NB4 (cell line): ENCODE measurements around the gene ART3.
A peak's percentile ranks its signal among the peaks of the same experiment; 100 is the strongest.

Experiments
- DNase-seq: peaks from one replicate; pipeline ENCODE4 v3.0.0; 2010; ENCODE audit warnings: low read depth
- H3K4me3 ChIP-seq: one replicate; pipeline ENCODE4 v1.5.1; 2011; ENCODE audit warnings: mild to moderate bottlenecking, low read depth, low read length, moderate library complexity
- CTCF ChIP-seq: IDR thresholded peaks from one replicate; pipeline ENCODE4 v1.5.1; 2012; ENCODE audit warnings: low read depth, low read length
- MAX ChIP-seq: IDR thresholded peaks from 2 replicates; pipeline ENCODE4 v1.6.1; 2011; ENCODE audit warnings: low read depth, low read length
- MYC ChIP-seq: IDR thresholded peaks from 2 replicates; pipeline ENCODE4 v1.6.1; 2011; ENCODE audit warnings: low read depth, low read length
- POLR2A ChIP-seq: IDR thresholded peaks from 2 replicates; pipeline ENCODE4 v1.6.1; 2011; ENCODE audit warnings: mild to moderate bottlenecking; ENCODE audit not compliant: insufficient read length; ENCODE audit errors: extremely low read depth

Gene ART3, protein sequence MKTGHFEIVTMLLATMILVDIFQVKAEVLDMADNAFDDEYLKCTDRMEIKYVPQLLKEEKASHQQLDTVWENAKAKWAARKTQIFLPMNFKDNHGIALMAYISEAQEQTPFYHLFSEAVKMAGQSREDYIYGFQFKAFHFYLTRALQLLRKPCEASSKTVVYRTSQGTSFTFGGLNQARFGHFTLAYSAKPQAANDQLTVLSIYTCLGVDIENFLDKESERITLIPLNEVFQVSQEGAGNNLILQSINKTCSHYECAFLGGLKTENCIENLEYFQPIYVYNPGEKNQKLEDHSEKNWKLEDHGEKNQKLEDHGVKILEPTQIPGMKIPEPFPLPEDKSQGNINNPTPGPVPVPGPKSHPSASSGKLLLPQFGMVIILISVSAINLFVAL

DNA sequence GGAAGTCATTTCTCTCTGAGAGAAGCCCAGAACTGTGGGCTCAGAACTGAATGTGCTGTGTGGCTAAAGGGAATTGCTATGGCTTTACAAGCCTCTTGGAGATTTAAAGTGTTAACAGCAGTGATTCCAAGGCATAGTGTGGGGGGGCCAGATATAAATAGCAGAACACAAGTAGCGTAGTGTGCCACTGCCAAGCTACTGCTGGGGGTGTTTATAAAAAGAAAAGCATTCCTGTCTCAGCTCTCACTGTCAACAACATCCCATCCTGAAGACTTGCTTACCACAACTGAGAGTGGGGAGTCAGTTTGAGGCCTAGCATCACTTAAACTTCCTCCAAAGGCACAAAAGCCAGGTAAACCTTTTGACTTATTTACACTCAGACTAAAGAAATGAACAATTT lies at the start of gene ART3:
ART3 (plus strand) TSS at position 242 of the 400 bp plus-strand sequence. CDS start 1,181 bp downstream, outside the sequence.
- DNase-seq = no peak
- no peak within 1 kb of the TSS for H3K4me3 ChIP-seq
- no peak for TF ChIP-seq MAX
- no peak for TF ChIP-seq CTCF
- no peak for TF ChIP-seq MYC
- TF ChIP-seq POLR2A = no peak

DNA sequence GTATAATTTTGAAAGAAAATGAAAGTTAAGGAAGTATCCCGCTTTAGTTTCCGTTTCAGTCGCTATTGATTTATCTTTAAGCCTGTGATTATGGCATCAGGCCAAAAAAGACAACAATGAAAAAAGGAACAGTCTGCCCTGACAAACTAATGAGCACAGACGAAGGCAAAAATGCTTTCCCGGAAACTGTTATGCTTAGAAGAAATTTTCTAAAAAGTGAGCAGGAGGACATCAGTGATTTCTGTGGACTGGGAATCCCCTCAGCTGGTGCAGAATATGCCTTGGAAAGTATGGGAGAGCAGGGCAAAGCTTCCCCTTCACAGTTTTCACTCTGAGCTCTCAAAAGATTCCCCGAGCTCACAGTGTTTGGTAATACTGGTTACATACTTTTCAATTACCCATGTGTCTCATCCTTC lies 46.2 kb upstream of the ART3 start:
- TF ChIP-seq MYC = no peak
- TF ChIP-seq MAX = no peak
- TF ChIP-seq POLR2A = no peak
- TF ChIP-seq CTCF = no peak
- DNase-seq = no peak
- H3K4me3 ChIP-seq = no peak overlapping the region

DNA sequence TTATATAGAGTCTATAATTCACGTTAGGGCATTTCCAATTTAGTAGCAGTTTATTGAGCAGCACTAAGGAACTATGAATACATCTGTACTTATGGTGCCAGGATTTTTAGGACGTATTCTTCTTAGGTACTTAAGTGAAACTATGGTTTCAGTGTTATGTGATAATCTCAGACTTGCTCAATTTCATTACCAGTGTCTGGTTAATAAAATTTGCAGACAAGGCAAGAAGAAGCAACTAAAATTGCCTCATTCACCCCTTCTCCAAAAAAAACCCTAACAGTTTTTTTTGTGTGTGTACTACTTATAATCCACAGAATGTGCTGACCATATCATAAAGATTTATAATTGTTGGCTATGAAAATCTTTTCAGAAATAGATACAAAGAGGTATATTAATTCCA lies 45.2 kb upstream of the ART3 start:
- TF ChIP-seq MYC = no peak
- no peak for TF ChIP-seq POLR2A
- no peak for TF ChIP-seq MAX
- no peak for TF ChIP-seq CTCF
- DNase-seq = no peak

DNA sequence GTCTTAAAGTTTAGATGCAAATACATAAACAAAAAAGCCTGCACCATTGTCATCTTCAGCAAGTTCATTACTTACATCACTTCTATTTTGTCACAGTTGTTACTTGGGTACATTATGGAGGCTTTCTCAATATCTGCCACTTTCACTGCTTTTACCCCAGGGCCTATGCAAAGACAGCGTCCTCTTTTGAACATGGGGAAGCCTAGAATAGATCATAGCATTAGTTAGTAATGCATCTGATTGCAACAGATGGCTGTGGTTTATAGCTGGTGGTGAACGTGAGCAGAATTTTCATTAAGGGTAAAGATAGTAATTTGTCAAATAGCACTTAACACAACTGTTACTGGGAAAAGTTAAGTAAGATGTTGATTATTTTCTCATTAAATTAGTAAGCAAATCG lies 39.4 kb upstream of the ART3 start:
- peak; percentile 83 for DNase-seq
- no peak for TF ChIP-seq MAX
- TF ChIP-seq CTCF = no peak
- no peak for TF ChIP-seq POLR2A
- TF ChIP-seq MYC = no peak

More for the DNA sequence above, 45.2 kb upstream of the ART3 start:
- no peak overlapping the region for H3K4me3 ChIP-seq

GRCh38 chr4:76035799-76036380 lies 38.6 kb upstream of the ART3 start, which contains the start of gene CXCL11:
TSS of gene CXCL11 (minus strand) at chr4:76036070. CDS start at chr4:76035987, 83 bp downstream.
- no peak within 1 kb of the TSS for H3K4me3 ChIP-seq
- no peak for DNase-seq
- TF ChIP-seq POLR2A = no peak
- TF ChIP-seq CTCF = no peak
- TF ChIP-seq MAX = no peak
- no peak for TF ChIP-seq MYC

More for the DNA sequence above, 39.4 kb upstream of the ART3 start:
- no peak overlapping the region for H3K4me3 ChIP-seq
